HL-60 (cell line): ENCODE results near the gene ITPA.

Source experiments
- DNase-seq, 2 experiments: peaks; one replicate each; pipeline ENCODE4 v3.0.0-alpha.2; 2010 to 2020; ENCODE audit warnings: low read depth in 1 of 2, low spot score in 1 of 2
- H3K27ac ChIP-seq: fragments of 250-450 bp; sonication (Bioruptor Pico); replicated peaks from 2 replicates; pipeline ENCODE4 v1.5.1; 2020; ENCODE audit warnings: mild to moderate bottlenecking, moderate library complexity
- H3K27me3 ChIP-seq: fragments of 250-450 bp; sonication (Bioruptor Pico); 2 replicates; pipeline ENCODE4 v1.5.1; 2021; ENCODE audit warnings: mild to moderate bottlenecking, moderate library complexity; ENCODE audit not compliant: insufficient read depth, poor library complexity, severe bottlenecking
- H3K4me3 ChIP-seq: replicated peaks from 2 replicates; pipeline ENCODE4 v1.5.1; 2011; ENCODE audit warnings: mild to moderate bottlenecking, control low read depth, low read length; ENCODE audit not compliant: insufficient read depth
- GABPA ChIP-seq: IDR thresholded peaks from 2 replicates; pipeline ENCODE4 v1.6.1; 2012; ENCODE audit warnings: low read depth
- POLR2AphosphoS5 ChIP-seq: IDR thresholded peaks from 2 replicates; pipeline ENCODE4 v1.6.1; 2012; ENCODE audit warnings: low read depth
- REST ChIP-seq: IDR thresholded peaks from 2 replicates; pipeline ENCODE4 v1.6.1; 2012; ENCODE audit warnings: low read depth; ENCODE audit not compliant: insufficient replicate concordance
- SPI1 ChIP-seq: IDR thresholded peaks from 2 replicates; pipeline ENCODE4 v1.6.1; 2012; ENCODE audit warnings: low read depth, mild to moderate bottlenecking, borderline replicate concordance
- TF ChIP-seq, protein P1 (sequence below): IDR thresholded peaks from one replicate; pipeline ENCODE4 v1.5.1; 2011; ENCODE audit warnings: low read length, control low read depth, inconsistent platforms; ENCODE audit not compliant: insufficient read depth

ITPA gene

DNA sequence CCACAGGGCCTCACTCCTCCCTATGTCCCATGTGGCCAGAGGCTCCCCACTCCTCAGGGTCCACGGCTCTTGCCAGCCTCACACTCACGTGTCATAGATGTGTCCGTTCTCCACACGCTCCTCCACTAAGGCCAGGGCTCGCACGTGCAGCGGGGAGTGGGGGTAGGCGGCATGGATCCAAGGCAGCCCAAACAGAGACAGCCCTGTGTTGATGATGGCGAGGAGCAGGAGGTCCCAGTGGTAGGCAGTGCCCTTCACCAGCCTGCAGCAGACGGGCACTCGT, 19.4 kb downstream of the ITPA start:
- Histone ChIP-seq H3K4me3 (no peak overlapping the region), H3K27ac (no peak overlapping the region), H3K27me3 (no peaks in the 10 kb centered on the region)
- no peak for DNase-seq
- TF ChIP-seq, protein P1, sequence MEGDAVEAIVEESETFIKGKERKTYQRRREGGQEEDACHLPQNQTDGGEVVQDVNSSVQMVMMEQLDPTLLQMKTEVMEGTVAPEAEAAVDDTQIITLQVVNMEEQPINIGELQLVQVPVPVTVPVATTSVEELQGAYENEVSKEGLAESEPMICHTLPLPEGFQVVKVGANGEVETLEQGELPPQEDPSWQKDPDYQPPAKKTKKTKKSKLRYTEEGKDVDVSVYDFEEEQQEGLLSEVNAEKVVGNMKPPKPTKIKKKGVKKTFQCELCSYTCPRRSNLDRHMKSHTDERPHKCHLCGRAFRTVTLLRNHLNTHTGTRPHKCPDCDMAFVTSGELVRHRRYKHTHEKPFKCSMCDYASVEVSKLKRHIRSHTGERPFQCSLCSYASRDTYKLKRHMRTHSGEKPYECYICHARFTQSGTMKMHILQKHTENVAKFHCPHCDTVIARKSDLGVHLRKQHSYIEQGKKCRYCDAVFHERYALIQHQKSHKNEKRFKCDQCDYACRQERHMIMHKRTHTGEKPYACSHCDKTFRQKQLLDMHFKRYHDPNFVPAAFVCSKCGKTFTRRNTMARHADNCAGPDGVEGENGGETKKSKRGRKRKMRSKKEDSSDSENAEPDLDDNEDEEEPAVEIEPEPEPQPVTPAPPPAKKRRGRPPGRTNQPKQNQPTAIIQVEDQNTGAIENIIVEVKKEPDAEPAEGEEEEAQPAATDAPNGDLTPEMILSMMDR: no peak
- TF ChIP-seq SPI1 (no peak), GABPA (no peak), REST (no peak), POLR2AphosphoS5 (no peak)

GRCh38 chr20:3229158-3229557, 19.9 kb downstream of the ITPA start:
- no peak overlapping the region for H3K4me3 ChIP-seq
- TF ChIP-seq SPI1: no peak
- TF ChIP-seq, protein P1: no peak
- TF ChIP-seq REST: no peak
- TF ChIP-seq GABPA: no peak
- TF ChIP-seq POLR2AphosphoS5: no peak
- H3K27me3 ChIP-seq: no peaks in the 10 kb centered on the region
- DNase-seq: no peak
- H3K27ac ChIP-seq: no peak overlapping the region

GRCh38 chr20:3229798-3230197, 20.5 kb downstream of the ITPA start:
- TF ChIP-seq REST: no peak
- TF ChIP-seq POLR2AphosphoS5: no peak
- Histone ChIP-seq H3K4me3 (no peak overlapping the region), H3K27ac (no peak overlapping the region), H3K27me3 (no peaks in the 10 kb centered on the region)
- no peak for DNase-seq

DNA sequence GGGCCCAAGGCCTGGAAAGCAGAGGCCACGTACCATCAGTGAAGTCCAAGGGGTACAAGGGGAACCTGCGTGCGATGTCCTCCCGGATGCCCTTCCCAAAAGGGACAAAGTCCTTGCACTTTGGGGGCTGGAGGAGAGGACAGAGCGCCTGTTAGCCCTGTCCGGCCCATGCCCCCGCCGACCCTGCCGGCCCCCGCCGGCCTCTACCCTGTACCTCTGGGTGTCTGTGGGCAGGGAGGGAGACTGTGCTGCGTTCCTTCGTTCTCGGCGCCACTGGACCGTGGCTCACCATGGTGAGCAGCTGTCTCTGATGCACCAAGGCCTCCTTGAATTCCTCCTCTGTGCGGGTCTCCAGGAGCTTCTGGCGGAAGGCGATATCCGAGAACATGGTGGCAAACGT, 21.8 kb downstream of the ITPA start:
- Histone ChIP-seq H3K27ac (no peak overlapping the region), H3K27me3 (peaks cover 3% of the 10 kb centered on the region), H3K4me3 (no peak overlapping the region)
- no peak for DNase-seq
- TF ChIP-seq REST: no peak
- no peak for TF ChIP-seq SPI1
